T-helper 2 cell (primary cell): ENCODE results near the gene SLC28A1.
"Not testable (repeated sequence)": the region's sequence is repeated elsewhere in the genome, so short reads cannot be mapped to it uniquely, and the experiment has no call there.

ENCODE experiments used
- DNase-seq, 5 experiments: peaks; one replicate each; pipeline versions ENCODE4 v3.0.0 to v3.0.0-alpha.2; 2012 to 2022

SLC28A1 gene

DNA sequence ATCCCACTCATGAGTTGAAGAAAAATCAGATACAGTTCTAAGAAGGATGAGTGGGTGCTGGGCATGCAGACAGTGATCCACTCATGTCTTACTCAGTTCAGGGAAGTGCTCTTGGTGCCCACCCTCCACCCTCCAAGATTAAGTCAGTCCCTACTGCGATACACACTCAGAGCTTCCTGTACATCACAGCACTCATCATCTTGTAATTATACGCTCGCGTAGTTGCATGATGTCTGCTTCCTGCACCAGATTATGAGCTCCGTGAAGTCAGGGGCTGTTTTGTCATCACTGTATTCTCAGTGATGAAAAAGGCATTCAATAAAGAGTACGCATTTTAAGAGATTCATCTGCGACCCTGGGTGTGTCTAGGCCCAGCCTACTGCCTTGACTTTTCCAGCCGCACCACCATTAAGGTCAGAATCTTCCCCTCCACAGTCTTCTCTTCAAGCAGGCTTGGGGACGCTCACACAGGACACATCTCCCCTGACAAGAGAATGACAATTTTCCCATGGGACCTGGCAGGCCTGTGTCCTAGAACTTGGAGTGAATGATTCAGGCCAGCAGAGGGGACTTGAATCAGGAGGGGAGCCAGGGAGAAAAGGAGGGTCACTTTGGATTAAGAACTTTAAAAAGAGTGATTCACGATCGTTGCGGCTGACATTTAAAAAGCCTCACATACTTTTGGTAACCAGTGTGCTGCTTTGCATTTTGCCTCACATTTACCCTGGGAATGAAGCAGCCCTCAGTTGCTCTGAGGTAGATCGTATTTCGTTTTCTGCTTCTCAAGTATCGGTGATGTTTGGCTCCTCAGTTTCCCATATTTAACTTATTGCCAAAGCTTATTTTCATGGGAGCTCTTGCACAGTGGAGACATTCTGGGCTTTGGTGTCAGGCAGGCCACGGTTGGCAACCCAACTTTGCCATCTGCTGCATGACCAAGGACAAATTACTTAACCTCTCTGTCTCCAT is 89.3 kb downstream of the SLC28A1 start:
- DNase-seq, result no peak

DNA sequence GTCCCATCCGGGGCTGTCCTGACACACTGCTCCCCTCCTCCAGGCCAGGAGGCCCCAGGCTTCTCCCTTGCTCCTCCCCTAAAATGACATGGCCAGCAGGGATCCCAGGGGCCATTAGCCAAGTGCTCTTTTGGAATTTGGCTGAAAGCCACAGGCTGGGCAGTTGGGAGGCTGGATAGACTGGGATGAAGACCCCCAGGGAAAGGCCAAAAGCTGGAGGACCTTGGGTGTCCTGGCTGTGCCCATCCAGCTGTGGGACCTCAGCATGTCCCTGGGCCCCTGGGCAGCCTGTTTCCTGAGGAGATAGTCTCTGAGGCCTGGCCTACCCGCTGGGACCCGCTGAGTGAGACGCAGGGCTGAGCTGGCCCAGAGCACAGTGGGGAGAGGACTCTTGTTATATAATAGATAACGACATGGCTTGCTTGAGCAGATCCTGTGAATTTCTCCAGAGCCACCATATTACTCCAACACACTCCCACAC is 91.4 kb downstream of the SLC28A1 start:
- DNase-seq, result no peak

DNA sequence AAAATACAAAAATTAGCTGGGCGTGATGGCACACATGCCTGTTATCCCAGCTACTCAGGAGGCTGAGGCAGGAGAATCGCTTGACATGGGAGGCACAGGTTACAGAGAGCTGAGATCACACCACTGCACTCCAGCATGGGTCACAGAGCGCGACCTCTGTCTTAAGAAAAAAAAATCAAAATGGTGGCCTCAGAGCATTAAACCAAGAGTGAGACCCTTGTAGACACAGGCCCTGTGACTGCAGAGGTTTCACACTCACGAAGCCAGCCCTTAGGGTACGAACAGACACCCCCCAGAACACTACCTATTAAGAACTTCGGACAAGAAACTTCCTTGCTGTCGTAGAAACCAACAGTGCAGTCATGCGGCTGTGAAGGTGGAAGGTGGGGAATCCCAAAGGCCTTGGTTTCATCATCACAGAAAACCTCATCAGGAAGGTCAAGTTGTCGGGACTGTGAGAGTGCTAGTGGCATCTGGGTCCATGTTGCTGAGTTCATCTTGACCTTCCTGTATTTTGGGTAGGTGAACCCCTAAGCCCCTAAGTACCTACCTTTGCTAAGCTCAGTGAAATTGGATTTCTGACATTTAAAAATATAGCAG is 92.4 kb downstream of the SLC28A1 start:
- DNase-seq, result no peak

DNA sequence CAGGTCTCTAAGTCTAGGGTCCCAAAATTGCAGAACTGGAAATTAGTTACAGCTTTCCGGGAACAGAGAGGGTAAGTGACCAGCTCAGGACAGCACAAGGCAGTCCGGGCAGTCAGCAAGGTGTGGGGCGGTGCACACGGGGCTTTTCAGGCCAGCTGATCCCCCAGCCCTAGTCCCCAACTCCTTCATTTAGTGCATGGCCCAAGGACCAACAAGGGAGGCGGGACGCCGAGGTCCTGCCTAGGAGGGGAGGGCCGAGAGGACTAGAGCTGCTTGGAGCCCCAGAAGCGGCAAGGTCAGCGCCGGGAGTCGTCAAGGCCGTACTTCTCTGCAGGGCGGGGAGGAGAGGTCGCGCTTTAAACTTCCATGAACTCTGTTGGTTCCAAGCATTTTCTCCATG is 95.2 kb downstream of the SLC28A1 start:
- DNase-seq, result no peak

DNA sequence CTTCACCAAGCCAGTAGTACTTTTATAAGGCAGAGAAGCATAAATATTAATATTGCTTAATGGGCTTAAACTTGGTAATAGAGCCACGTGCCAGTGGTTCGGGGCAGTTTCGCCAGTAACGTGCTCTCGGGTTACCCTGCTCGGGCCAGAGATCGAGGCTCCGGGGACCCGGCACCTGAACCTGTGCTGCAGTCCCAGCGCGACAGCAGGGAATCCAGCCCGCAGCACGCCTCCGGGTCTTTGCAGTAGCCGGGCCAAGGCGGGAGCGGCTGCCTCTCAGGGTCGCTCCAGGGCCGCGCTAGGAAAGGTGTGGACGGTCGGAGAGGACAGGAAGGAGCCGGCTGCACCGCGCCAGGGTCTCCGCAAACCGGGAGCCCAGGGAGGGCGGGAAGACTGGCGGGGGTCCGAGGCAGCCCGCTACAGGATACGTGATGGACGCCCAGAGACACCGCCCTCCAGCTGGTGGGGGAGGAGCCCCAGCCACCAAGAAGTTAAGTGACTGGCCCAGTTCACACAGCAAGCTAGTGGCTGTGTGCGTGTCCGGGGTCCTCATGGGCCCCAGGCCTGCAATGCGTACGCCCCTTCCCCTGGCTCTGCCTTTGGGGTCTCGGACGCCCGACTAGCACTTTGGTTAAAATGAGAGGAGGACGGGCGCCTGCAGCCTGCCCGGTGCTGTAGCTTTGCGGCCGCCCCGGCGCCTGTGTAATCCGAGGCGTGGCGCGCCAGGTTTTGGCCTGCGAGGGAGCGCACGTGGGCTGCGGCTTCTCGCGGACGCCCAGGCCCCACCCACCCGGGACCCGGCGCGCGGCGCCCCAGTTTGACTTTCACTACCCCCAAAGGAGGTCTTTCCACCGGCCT is 96.0 kb downstream of the SLC28A1 start:
- DNase-seq, result peak; percentile 75 to 92 (median 83)

DNA sequence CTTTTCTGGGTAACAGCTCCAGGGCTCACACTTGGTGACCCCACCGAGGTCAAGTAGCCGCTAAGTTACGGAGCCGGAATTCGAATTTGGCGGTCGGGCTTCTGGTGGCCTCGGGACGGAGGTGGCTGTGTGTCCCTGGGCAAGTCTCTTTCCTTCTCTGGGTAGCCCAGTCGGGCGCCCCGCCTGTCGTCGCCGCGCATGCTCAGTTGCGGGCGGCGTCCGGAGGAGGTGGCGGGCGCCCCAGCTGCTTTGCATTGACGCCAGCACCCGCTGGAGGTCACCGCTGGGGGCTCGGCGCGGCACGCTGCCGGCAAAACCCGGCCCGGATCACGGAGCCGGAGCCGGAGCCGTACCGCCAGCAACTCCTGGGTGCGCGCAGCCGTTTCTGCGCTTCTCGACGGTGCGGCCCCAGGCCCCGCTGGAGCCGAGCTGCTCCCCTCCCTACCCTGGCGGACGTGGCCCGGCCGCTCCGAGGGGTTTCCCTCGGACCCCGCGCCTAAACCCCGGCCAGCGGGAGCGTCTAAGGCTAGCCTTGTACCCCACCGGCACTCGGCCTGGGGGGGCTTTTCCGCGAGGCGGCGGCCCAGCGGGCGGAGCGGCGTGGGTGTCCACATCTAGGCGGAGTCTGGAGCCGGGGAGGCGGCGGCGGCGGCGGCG is 96.7 kb downstream of the SLC28A1 start:
- peak; percentile 91 to 98 (median 94) for DNase-seq

GRCh38 chr15:84981711-84982300 is 97.3 kb downstream of the SLC28A1 start, which contains the start of gene PDE8A:
Gene PDE8A (plus strand): TSS chr15:84981856. CDS start chr15:84982163, 307 bp downstream.
- DNase-seq, result peak; percentile 37 to 74 (median 54)

DNA sequence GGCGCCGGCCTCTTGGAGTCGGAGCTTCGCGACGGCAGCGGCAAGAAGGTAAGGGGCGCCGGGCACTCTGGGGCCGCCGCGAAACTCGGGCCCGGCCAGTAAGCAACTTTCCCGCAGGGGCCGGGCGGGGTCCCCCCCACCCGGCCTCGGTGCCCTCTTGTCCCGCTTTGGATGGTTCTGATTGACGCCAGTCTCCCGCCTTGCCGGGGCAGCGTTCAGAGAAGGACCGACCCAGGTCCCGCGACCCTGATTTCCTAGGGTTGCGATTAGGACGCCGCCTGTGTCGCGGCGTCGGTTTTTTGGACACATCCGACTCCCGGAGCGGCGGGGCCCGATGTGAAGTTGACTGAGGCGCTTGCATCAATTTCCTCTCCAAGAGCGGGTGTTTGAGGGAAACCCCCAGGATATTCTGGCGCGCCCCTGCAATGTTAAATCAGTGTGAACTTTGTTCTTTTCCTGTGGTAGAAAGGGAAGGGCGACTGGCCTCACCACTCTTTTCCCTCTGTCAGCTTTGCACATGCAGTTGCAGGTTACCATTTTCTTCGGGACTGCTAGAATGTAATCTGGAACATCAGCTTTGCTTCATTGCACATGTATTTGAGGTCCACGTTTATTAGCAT is 97.9 kb downstream of the SLC28A1 start:
- peak; percentile 31 to 76 (median 49) for DNase-seq

- DNase-seq, result no peak
Measured at GRCh38 chr15:84983294-84983693, 98.8 kb downstream of the SLC28A1 start.

DNA sequence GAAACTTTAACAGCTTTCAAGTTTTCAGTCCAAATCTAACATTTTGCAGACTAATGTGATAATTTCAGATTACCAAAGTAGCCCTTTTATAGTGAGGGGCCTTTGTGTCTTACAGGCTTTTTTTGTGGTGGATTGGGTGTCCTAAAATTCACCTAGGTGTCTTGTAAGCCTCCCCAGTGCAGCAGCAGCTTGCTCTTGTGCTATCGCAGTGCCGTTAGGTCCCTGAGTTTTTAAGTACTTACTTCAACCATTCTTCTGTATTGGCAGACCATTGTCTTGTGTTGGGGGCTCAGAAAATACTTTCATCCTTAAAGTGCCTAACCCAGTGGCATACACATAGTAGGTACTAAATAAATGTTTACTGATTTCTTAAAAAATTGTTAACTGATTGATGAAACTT is 99.2 kb downstream of the SLC28A1 start:
- peak in 1 of 5 experiments; percentile 24 for DNase-seq

DNA sequence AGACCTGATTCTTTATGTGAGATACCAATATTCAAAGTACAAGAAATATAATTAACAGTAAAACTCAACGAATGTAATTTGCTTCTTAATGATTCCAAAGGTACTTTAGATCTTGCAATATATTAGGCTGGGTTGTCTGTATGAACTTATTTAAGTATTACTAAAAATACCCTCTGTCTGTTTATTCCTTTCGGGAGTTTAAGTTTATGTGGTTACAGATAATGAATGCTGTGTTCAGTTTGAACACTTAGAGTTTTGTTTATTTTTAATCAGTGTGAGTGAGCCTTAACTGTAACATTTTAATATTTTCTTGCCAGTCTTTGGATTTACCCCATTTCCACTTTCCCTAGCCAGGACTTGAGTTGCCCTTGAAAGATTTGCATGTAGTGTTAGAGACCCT is 100.7 kb downstream of the SLC28A1 start:
- DNase-seq, result no peak

DNA sequence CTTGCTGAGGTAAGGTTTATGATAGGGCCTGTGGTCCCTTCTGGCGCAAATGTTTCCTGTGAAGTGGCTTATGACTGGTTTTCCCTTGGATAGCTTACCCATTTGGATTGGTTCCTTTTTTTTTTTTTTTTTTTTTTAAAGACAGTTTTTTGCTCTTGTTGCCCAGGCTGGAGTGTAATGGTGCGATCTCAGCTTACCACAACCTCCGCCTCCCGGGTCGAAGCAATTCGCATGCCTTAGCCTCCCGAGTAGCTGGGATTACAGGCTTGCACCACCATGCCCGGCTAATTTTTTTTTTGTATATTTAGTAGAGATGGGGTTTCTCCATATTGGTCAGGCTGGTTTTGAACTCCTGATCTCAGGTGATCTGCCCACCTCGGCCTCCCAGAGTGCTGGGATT is 102.9 kb downstream of the SLC28A1 start:
- DNase-seq, result not testable (repeated sequence)

GRCh38 chr15:84987949-84988624 is 103.6 kb downstream of the SLC28A1 start:
- DNase-seq, result peak in 1 of 5 experiments; percentile 72

- no peak for DNase-seq
Measured at GRCh38 chr15:84988909-84989644, 104.6 kb downstream of the SLC28A1 start.

GRCh38 chr15:84990507-84990906 is 106.0 kb downstream of the SLC28A1 start:
- no peak for DNase-seq

GRCh38 chr15:84991014-84991712 is 106.7 kb downstream of the SLC28A1 start:
- DNase-seq, result no peak

- DNase-seq, result peak in 2 of 5 experiments; percentile 18 to 47
Measured at GRCh38 chr15:84992157-84992944, 107.9 kb downstream of the SLC28A1 start.
